CD4-positive, alpha-beta memory T cell (primary cell): ENCODE data around the gene MSRB3. TPM values are rescaled to one million over a fixed set of nuclear protein-coding genes. Genes with fewer than 3 reads are reported as not detected.

Experiments
- CTCF ChIA-PET: fragments of 350-600 bp; sonication (Branson Sonifier 250); formaldehyde crosslinking; loops from one replicate; lab custom pipeline; 2021; ENCODE audit warnings: inconsistent platforms; ENCODE audit not compliant: partially characterized antibody; lab: Charles Lee
- POLR2A ChIA-PET: fragments of 350-600 bp; sonication (Branson Sonifier 250); formaldehyde crosslinking; loops from one replicate; lab custom pipeline; 2021; ENCODE audit not compliant: partially characterized antibody; lab: Charles Lee
- DNase-seq, 5 donors: peaks; one replicate each; pipeline versions ENCODE4 v3.0.0 to v3.0.0-alpha.2; 2020 to 2022; ENCODE audit warnings: mixed read lengths in 1 of 5
- H3K27ac ChIP-seq: one replicate; pipeline ENCODE4 v1.7.0; 2013; ENCODE audit warnings: low read depth, low read length
- H3K27me3 ChIP-seq: 2 replicates; pipeline ENCODE4 v1.7.0; 2013; ENCODE audit warnings: mild to moderate bottlenecking, low read length, moderate library complexity; ENCODE audit not compliant: insufficient read depth
- H3K36me3 ChIP-seq: 2 replicates; pipeline ENCODE4 v1.7.0; 2013; ENCODE audit warnings: mild to moderate bottlenecking, low read length, moderate library complexity; ENCODE audit not compliant: insufficient read depth
- H3K4me1 ChIP-seq: 2 replicates; pipeline ENCODE4 v1.7.0; 2013; ENCODE audit warnings: mild to moderate bottlenecking, low read length, moderate library complexity; ENCODE audit not compliant: insufficient read depth
- H3K4me3 ChIP-seq, 2 donors: one replicate each; pipeline ENCODE4 v1.7.0; 2013; ENCODE audit warnings: low read length in 2 of 2, mild to moderate bottlenecking in 1 of 2
- H3K9me3 ChIP-seq, 2 donors: one replicate each; pipeline ENCODE4 v1.7.0; 2013; ENCODE audit warnings: low read length in 2 of 2, control low read depth in 1 of 2; ENCODE audit not compliant: control insufficient read depth in 1 of 2
- H3K27ac Mint-ChIP-seq, 7 donors: one replicate each; pipeline ENCODE4 v1.8.0; 2020 to 2021; ENCODE audit warnings: mixed read lengths in 7 of 7, mild to moderate bottlenecking in 6 of 7, inconsistent platforms in 3 of 7, moderate library complexity in 3 of 7
- H3K27me3 Mint-ChIP-seq, 2 donors: one replicate each; pipeline ENCODE4 v1.8.0; 2020 to 2021; ENCODE audit warnings: mixed read lengths in 2 of 2
- H3K36me3 Mint-ChIP-seq, 2 donors: one replicate each; pipeline ENCODE4 v1.8.0; 2020 to 2021; ENCODE audit warnings: mixed read lengths in 2 of 2, inconsistent platforms in 1 of 2, mild to moderate bottlenecking in 1 of 2
- H3K4me1 Mint-ChIP-seq, 4 donors: one replicate each; pipeline ENCODE4 v1.8.0; 2020 to 2021; ENCODE audit warnings: mixed read lengths in 4 of 4, mild to moderate bottlenecking in 1 of 4
- H3K4me3 Mint-ChIP-seq, 8 donors: one replicate each; pipeline ENCODE4 v1.8.0; 2020 to 2021; ENCODE audit warnings: mixed read lengths in 8 of 8, mild to moderate bottlenecking in 7 of 8, moderate library complexity in 6 of 8, inconsistent platforms in 3 of 8
- H3K9me3 Mint-ChIP-seq, 8 donors: one replicate each; pipeline ENCODE4 v1.8.0; 2020 to 2021; ENCODE audit warnings: mixed read lengths in 8 of 8, mild to moderate bottlenecking in 5 of 8, inconsistent platforms in 3 of 8, moderate library complexity in 1 of 8
- intact Hi-C: fragments of 100-400 bp; cut with micrococcal nuclease; formaldehyde crosslinking; loops from one replicate; pipeline ENCODE4 v1.15.1; 2023
- polyA plus RNA-seq, 2 donors: library from polyadenylated mRNA; unstranded; fragments of 300-500 nt; fragmentation: Illumina TruSeq; gene quantifications; one replicate each; pipeline ENCODE4 v1.2.3, GENCODE V29; 2021
- total RNA-seq, 2 experiments: library from RNA; stranded (reverse); gene quantifications; one replicate each; pipeline ENCODE4 v1.2.3, GENCODE V29; 2021

MSRB3 gene
- total and polyA plus RNA-seq, 4 experiments from 2014 or later, result not detected

DNA sequence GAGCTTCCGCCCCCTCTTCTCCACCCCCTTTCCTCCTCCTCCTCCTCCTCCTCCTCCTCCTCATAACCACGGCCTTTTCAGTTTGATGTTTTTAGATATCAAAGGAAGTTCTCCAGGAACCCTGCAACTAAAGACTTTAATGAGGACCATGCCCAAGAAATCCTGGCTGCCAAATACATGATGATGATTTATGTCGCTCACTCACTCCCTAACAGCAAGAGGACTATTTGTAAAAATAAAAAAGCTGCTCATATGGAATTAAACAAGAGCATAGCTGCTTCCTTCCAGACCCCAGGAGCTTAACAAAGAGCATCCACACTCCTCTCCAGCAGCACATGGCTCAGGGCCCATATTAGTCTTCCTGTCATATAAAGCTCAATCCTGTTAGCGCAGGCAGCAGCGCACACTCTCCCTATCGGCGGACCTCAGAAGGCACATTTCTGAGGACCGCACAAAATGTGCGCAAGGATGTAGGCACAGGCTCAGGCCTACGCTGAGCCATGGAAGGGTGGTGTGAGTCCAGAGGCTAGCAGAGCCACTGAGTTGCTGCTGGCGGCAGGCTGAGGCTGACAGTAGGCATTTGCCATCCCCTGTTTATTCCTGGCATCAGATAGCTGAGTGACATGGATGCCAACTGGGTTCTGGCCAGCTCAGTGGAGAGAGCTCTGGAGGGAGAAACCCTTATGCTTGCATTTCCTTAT is 232.8 kb downstream of the MSRB3 start:
- no peak overlapping the region for H3K4me3 ChIP-seq
- Mint-ChIP-seq H3K9me3 (peaks cover 0 to 4% (median 0%) of the 10 kb centered on the region in 8 donors), H3K4me1 (no peaks in the 10 kb centered on the region)

DNA sequence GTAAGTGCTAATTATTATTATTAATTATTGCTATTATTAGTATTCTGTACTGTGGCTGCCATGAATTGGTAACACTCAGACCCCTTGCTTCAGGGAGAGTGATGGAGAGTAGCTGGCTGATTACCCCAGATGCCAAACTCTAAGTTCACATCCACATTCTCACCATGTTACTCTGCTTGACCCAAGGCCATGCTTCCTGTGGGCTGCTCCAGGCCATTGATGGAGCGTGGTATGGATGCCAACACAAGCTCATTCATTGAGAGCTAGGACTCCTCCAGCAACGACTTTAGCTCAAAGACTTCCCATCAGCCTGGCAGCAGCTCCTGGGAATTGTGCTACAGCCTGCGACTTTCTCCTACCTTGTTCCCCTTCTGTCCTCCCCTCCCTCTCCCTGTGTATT is 233.4 kb downstream of the MSRB3 start:
- peaks cover 0 to 3% of the 10 kb centered on the region in 2 donors for H3K27me3 Mint-ChIP-seq
- no peak overlapping the region for H3K4me3 ChIP-seq

More for the DNA sequence above, 232.8 kb downstream of the MSRB3 start:
- no peaks in the 10 kb centered on the region for H3K4me1 ChIP-seq
- H3K27me3 ChIP-seq, result no peaks in the 10 kb centered on the region
- H3K27me3 Mint-ChIP-seq, result peaks cover 0 to 3% of the 10 kb centered on the region in 2 donors
- H3K36me3 Mint-ChIP-seq, result no peaks in the 10 kb centered on the region
- intact Hi-C loops, result no loop called here
- CTCF ChIA-PET, result no interaction called here
- DNase-seq, result no peak
- no peaks in the 10 kb centered on the region for H3K36me3 ChIP-seq
- no peak overlapping the region for H3K27ac ChIP-seq
- POLR2A ChIA-PET, result no interaction called here
- no peak overlapping the region for H3K4me3 Mint-ChIP-seq
- H3K27ac Mint-ChIP-seq, result no peak overlapping the region
- H3K9me3 ChIP-seq, result no peaks in the 10 kb centered on the region

More for the DNA sequence above, 233.4 kb downstream of the MSRB3 start:
- no peaks in the 10 kb centered on the region for H3K27me3 ChIP-seq
- no peak overlapping the region for H3K27ac ChIP-seq
- H3K9me3 ChIP-seq, result no peaks in the 10 kb centered on the region
- peaks cover 0 to 4% (median 0%) of the 10 kb centered on the region in 8 donors for H3K9me3 Mint-ChIP-seq
- H3K4me1 Mint-ChIP-seq, result no peaks in the 10 kb centered on the region
- no peak overlapping the region for H3K4me3 Mint-ChIP-seq
- POLR2A ChIA-PET, result no interaction called here
- intact Hi-C loops, result no loop called here
- H3K36me3 ChIP-seq, result no peaks in the 10 kb centered on the region
- no peak overlapping the region for H3K27ac Mint-ChIP-seq
- no peaks in the 10 kb centered on the region for H3K4me1 ChIP-seq
- no peak for DNase-seq
- CTCF ChIA-PET, result no interaction called here
- H3K36me3 Mint-ChIP-seq, result no peaks in the 10 kb centered on the region

Other genes starting within 250 kb of the MSRB3 start
- not detected for gene WIF1, start 157.4 kb upstream of the MSRB3 start, total RNA-seq
- not detected for gene WIF1, start 157.4 kb upstream of the MSRB3 start, polyA plus RNA-seq
- 10 to 100 TPM; 50.0 to 52.6 TPM for gene LEMD3, start 109.1 kb upstream of the MSRB3 start, total RNA-seq
- 10 to 100 TPM; 25.0 to 25.6 TPM for gene LEMD3, start 109.1 kb upstream of the MSRB3 start, polyA plus RNA-seq